Fibroblast of gingiva (primary cell): ENCODE results near the gene AFDN.

ENCODE experiments used
- DNase-seq: peaks from one replicate; pipeline ENCODE4 v3.0.0-alpha.2; 2011; ENCODE audit warnings: low read depth

The AFDN gene

GRCh38 chr6:167796192-167796981, 30.3 kb upstream of the AFDN start:
- DNase-seq: no peak

- DNase-seq: no peak
These were observed 29.7 kb upstream of the AFDN start for GRCh38 chr6:167797011-167797471.

DNA sequence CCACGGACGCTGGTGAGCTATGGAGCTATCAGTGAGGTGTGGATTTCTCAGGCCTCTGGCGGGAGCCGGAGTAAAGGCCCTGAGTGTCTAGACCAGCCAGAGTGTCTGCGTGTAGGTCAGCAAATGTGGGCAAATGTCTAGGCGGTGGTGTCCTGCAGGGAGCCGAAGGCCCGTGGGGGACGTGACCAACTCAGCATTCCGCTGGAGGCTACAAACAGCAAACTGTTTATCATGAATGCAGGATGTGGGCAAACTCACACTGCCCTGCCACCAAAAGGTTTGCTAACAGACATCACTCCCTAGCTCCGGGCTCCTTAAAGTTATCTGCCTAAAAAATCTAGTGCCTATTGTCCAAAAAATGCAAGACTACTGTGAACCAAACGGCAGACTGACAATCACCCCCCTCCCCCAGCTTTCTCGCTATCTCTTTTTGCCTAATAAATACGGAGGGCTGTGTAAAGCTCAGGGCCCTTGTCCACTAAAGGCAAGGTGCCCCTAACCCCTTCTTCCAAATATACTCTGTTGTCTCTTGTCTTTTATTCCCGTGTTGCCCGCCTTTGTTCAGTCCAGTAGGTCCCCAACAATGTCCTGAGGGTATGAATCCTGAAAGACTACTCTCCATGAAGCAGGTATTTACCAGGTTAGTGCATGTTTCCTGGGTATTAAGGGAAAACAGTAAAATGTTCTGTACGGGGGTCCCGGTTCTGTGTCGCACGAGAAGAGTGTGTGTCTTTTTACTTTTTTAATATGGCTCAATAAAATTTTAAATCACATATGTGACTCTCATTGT, 29.0 kb upstream of the AFDN start:
- no peak for DNase-seq

DNA sequence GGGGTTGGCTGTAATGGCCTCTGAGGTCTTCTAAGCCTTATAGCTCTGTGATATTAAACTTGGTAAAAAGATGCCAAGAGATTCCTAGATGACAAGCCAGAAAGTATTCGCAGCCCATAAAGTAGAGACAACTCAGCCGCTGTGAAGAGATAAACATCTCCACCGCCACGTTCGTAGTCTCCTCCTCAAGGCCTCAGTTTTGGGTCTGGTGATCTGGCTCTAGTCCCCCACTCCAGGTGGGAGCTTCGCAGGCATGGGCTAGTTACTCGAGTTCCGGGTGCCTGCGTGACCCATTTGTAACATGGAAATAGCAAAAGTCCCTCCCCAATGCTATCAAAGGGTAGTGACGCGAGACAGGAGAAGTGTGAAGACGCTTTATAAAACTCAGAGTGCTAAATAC, 28.3 kb upstream of the AFDN start:
- DNase-seq: no peak

DNA sequence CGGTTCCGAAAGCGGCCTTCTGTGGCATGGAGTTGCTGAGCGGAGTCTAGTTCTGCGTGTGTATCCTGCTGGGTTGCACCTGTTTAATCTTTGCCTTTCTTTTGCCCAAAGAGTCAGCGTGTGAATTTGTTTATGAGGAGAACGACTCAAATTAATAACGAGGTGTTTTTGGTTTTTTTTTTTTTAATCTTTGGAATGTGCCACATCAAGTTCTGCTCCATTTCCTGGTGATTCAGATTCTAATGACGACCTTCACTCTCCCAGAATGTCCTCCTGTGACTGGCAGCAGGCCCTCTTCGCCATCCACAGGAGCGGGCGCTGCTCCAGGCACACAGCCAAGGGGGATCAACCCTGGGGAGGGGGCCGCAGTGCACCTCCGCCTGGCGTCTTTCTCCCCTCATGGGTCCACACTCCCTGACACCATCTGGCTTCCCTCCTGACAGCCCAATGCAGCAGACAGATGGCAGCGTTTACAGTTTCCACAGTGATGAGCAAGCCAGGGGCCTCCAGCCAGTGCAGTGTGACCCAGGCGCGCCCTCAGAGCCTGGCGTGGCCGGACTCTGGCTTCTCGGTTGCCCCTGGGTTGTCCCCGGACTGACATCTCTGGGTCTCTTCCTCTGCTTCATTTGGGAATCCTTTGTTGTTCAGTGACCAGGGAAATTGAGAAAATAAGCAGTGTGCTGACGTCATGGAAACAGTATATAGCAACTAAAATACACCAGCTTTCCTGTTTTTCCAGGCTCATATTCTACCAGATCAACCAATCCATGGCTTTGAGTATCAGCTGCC, 27.5 kb upstream of the AFDN start:
- DNase-seq: peak; percentile 25

GRCh38 chr6:167800549-167800948, 26.2 kb upstream of the AFDN start:
- DNase-seq: no peak

GRCh38 chr6:167801263-167801662, 25.4 kb upstream of the AFDN start:
- no peak for DNase-seq

DNA sequence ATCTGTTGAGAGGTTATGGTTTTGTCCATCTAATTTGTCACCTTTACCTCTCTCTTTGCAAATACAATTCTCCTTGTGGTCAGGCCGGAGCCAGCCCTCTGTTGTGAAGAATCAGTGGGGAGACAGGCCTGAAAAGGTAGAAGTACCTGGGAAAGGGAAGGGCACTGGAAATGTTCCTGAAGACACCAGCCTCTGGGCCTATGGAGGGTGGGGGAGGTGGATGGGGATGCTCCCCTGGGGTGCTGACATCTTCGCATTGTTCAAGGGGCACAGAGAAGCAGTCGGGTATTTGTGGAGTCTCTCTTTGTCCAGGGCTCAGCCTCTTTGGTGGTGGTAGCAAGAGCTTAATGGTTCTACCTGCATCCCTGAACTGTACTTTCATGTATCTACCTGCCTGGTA, 24.4 kb upstream of the AFDN start:
- DNase-seq: no peak

DNA sequence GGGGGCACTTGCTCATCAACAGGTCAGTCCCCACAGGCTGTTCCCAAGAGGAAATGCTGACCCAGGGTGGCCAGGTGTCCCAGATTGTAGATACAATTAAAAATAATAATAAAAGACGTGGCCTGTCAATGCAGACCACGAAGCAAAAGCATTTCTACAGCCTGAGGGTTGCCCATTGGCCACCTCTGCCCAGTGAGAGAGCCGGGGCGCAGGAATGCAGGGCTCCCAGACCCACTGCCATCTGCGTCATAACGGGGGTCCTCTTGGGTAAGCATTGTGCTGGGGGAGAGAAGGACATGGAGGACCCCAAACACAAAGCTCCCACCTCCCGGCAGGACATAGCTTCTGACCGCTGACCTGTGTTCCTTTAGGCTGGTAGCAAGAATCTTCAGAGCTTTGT, 22.9 kb upstream of the AFDN start:
- DNase-seq: no peak

GRCh38 chr6:167804281-167805013, 22.3 kb upstream of the AFDN start:
- DNase-seq: no peak

- DNase-seq: no peak
These were observed 21.2 kb upstream of the AFDN start for GRCh38 chr6:167805349-167806060.

- DNase-seq: no peak
These were observed 20.5 kb upstream of the AFDN start for GRCh38 chr6:167806061-167806700.

DNA sequence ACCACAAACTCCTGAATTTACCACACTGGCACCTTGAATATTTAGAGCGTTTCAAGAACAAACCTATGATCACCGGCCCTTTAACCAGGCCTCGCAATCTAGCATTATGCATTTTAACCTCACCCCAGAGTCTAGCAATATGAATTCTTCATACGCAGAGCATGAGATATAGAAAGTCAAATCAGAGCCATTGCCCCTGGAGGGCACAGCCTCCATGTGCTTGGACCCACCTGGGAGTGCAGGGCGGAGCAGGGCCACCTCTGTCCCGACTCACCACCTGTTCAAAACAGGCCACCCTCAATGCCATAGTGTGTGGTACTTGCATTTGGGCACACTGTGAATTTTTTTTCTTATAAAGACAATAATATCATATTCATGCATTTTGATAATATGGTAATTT, 19.5 kb upstream of the AFDN start:
- no peak for DNase-seq

GRCh38 chr6:167807756-167808155, 19.0 kb upstream of the AFDN start:
- DNase-seq: no peak

- DNase-seq: no peak
These were observed 15.7 kb upstream of the AFDN start for GRCh38 chr6:167811040-167811439.

DNA sequence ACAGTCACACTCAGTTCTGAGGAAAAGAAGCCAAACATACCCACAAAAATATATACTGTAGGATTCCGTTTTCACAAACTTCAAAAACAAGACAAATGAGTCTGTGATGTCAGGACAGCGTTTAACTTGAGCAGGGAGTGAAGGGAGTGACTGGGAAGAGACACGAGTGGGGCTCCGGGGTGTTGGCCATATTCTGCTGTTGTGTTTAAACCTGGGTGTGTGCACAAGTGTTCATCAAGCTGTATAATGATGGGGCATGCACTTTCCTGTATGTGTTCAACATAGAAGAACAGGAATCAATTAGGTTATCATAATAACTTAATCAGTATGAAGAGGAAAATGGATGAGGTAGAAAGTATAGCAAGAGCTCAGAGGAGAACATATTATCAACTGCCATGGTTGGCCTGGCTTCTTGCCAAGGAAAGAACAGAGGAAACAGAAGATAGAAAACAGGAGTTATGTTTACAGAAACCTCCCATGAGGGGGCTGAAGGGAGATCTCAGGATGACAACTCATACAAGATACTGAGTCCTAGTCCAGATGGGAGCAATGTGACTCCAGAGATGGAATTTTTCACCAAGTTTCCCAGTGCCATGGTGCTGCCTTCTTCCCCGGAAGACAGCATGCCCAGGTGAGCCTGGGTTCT, 15.1 kb upstream of the AFDN start:
- DNase-seq: no peak

GRCh38 chr6:167812088-167812487, 14.6 kb upstream of the AFDN start:
- DNase-seq: no peak

- DNase-seq: no peak
These were observed 11.3 kb upstream of the AFDN start for GRCh38 chr6:167815296-167815980.

- DNase-seq: no peak
These were observed 9.7 kb upstream of the AFDN start for GRCh38 chr6:167817016-167817415.

- no peak for DNase-seq
These were observed 9.0 kb upstream of the AFDN start for GRCh38 chr6:167817729-167818128.
